ENCODE data around the gene STK26. TPM values are rescaled to one million over a fixed set of nuclear protein-coding genes. Genes with fewer than 3 reads are reported as not detected.

Gene STK26
- total and polyA plus RNA-seq, 2 experiments from 2014 or later = 65.2 to 110 TPM

DNA sequence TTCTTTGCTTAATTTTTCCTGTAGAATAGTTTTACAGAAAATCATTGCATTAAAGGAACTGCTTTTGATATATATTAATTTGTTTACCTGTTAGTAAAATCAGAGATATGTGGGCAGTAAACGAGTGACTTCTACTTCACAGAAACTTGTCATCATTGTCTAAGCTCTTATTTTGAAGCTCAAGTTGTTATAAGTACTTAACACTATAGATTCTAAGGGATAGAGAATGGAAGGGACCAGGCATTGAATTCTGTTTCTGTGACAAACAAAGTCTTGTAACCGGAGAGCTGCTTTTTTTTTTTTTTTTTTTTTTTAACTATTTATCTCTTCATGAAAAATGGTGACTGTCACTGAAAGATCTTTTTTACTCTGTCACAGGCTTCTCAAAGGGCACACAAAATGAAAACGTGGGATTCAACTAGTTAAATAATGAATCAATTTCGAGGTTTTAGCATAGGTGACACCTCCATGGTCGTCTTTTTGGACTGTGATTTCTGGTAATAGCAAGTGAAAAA lies 14.4 kb downstream of the STK26 start:
- H3K4me1 Mint-ChIP-seq = peaks cover 59% of the 10 kb centered on the region
- no peaks in the 10 kb centered on the region for H3K36me3 Mint-ChIP-seq (ENCODE audit: low read depth)
- Histone ChIP-seq H4K20me1 (replicated peaks; ENCODE audit: insufficient read depth) (peaks cover 20% of the 10 kb centered on the region), H3K27me3 (ENCODE audit: insufficient read depth) (no peaks in the 10 kb centered on the region), H3K79me2 (replicated peaks; ENCODE audit: insufficient read depth) (peaks cover 97% of the 10 kb centered on the region), H3K4me3 (no peak overlapping the region), H3K4me2 (peak overlapping the region; percentile 45), H3F3A (replicated peaks; ENCODE audit: low read depth) (no peaks in the 10 kb centered on the region), H3K4me1 (ENCODE audit: insufficient read depth) (peaks cover 62% of the 10 kb centered on the region), H3K9me2 (ENCODE audit: insufficient read depth) (no peaks in the 10 kb centered on the region), H3K27ac (ENCODE audit: low read depth) (no peak overlapping the region), H2AFZ (no peak overlapping the region), H3K36me3 (ENCODE audit: insufficient read depth) (no peaks in the 10 kb centered on the region)
- DNase-seq (ENCODE audit: low spot score) (peak; percentile 25), ATAC-seq (no peak)
- TF ChIP-seq, protein P1, sequence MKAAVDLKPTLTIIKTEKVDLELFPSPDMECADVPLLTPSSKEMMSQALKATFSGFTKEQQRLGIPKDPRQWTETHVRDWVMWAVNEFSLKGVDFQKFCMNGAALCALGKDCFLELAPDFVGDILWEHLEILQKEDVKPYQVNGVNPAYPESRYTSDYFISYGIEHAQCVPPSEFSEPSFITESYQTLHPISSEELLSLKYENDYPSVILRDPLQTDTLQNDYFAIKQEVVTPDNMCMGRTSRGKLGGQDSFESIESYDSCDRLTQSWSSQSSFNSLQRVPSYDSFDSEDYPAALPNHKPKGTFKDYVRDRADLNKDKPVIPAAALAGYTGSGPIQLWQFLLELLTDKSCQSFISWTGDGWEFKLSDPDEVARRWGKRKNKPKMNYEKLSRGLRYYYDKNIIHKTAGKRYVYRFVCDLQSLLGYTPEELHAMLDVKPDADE (IDR thresholded peaks at IDR 0.05) = no peak
- TF ChIP-seq POLR2AphosphoS5 (IDR thresholded peaks at IDR 0.05; ENCODE audit: low read depth) = no peak
- no peak for TF ChIP-seq NANOG (IDR thresholded peaks at IDR 0.05; ENCODE audit: borderline replicate concordance)
- no peak for TF ChIP-seq EZH2 (IDR thresholded peaks at IDR 0.05; ENCODE audit: low read depth, unreplicated experiment)
- TF ChIP-seq, protein P2, sequence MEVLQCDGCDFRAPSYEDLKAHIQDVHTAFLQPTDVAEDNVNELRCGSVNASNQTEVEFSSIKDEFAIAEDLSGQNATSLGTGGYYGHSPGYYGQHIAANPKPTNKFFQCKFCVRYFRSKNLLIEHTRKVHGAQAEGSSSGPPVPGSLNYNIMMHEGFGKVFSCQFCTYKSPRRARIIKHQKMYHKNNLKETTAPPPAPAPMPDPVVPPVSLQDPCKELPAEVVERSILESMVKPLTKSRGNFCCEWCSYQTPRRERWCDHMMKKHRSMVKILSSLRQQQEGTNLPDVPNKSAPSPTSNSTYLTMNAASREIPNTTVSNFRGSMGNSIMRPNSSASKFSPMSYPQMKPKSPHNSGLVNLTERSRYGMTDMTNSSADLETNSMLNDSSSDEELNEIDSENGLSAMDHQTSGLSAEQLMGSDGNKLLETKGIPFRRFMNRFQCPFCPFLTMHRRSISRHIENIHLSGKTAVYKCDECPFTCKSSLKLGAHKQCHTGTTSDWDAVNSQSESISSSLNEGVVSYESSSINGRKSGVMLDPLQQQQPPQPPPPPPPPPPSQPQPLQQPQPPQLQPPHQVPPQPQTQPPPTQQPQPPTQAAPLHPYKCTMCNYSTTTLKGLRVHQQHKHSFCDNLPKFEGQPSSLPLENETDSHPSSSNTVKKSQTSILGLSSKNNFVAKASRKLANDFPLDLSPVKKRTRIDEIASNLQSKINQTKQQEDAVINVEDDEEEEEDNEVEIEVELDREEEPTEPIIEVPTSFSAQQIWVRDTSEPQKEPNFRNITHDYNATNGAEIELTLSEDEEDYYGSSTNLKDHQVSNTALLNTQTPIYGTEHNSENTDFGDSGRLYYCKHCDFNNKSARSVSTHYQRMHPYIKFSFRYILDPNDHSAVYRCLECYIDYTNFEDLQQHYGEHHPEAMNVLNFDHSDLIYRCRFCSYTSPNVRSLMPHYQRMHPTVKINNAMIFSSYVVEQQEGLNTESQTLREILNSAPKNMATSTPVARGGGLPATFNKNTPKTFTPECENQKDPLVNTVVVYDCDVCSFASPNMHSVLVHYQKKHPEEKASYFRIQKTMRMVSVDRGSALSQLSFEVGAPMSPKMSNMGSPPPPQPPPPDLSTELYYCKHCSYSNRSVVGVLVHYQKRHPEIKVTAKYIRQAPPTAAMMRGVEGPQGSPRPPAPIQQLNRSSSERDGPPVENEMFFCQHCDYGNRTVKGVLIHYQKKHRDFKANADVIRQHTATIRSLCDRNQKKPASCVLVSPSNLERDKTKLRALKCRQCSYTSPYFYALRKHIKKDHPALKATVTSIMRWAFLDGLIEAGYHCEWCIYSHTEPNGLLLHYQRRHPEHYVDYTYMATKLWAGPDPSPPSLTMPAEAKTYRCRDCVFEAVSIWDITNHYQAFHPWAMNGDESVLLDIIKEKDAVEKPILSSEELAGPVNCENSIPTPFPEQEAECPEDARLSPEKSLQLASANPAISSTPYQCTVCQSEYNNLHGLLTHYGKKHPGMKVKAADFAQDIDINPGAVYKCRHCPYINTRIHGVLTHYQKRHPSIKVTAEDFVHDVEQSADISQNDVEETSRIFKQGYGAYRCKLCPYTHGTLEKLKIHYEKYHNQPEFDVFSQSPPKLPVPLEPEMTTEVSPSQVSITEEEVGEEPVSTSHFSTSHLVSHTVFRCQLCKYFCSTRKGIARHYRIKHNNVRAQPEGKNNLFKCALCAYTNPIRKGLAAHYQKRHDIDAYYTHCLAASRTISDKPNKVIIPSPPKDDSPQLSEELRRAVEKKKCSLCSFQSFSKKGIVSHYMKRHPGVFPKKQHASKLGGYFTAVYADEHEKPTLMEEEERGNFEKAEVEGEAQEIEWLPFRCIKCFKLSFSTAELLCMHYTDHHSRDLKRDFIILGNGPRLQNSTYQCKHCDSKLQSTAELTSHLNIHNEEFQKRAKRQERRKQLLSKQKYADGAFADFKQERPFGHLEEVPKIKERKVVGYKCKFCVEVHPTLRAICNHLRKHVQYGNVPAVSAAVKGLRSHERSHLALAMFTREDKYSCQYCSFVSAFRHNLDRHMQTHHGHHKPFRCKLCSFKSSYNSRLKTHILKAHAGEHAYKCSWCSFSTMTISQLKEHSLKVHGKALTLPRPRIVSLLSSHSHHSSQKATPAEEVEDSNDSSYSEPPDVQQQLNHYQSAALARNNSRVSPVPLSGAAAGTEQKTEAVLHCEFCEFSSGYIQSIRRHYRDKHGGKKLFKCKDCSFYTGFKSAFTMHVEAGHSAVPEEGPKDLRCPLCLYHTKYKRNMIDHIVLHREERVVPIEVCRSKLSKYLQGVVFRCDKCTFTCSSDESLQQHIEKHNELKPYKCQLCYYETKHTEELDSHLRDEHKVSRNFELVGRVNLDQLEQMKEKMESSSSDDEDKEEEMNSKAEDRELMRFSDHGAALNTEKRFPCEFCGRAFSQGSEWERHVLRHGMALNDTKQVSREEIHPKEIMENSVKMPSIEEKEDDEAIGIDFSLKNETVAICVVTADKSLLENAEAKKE (CRISPR knock-in tag; IDR thresholded peaks at IDR 0.05) = no peak
- TF ChIP-seq ZNF114 (CRISPR knock-in tag; IDR thresholded peaks at IDR 0.05) = no peak
- TF ChIP-seq EZH2phosphoT487 (IDR thresholded peaks at IDR 0.05; ENCODE audit: unreplicated experiment) = no peak
- TF ChIP-seq JUNB (IDR thresholded peaks at IDR 0.05; ENCODE audit: unreplicated experiment) = no peak
- TF ChIP-seq, protein P3, sequence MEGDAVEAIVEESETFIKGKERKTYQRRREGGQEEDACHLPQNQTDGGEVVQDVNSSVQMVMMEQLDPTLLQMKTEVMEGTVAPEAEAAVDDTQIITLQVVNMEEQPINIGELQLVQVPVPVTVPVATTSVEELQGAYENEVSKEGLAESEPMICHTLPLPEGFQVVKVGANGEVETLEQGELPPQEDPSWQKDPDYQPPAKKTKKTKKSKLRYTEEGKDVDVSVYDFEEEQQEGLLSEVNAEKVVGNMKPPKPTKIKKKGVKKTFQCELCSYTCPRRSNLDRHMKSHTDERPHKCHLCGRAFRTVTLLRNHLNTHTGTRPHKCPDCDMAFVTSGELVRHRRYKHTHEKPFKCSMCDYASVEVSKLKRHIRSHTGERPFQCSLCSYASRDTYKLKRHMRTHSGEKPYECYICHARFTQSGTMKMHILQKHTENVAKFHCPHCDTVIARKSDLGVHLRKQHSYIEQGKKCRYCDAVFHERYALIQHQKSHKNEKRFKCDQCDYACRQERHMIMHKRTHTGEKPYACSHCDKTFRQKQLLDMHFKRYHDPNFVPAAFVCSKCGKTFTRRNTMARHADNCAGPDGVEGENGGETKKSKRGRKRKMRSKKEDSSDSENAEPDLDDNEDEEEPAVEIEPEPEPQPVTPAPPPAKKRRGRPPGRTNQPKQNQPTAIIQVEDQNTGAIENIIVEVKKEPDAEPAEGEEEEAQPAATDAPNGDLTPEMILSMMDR (conservative IDR thresholded peaks at IDR 0.05; ENCODE audit: low read depth in 2 of 2) = no peak
- TF ChIP-seq CREB1 (CRISPR knock-in tag; IDR thresholded peaks at IDR 0.05; ENCODE audit: low read depth) = no peak
- no peak for TF ChIP-seq ZNF331 (CRISPR knock-in tag; IDR thresholded peaks at IDR 0.05; ENCODE audit: low read depth)
- TF ChIP-seq, protein P4, sequence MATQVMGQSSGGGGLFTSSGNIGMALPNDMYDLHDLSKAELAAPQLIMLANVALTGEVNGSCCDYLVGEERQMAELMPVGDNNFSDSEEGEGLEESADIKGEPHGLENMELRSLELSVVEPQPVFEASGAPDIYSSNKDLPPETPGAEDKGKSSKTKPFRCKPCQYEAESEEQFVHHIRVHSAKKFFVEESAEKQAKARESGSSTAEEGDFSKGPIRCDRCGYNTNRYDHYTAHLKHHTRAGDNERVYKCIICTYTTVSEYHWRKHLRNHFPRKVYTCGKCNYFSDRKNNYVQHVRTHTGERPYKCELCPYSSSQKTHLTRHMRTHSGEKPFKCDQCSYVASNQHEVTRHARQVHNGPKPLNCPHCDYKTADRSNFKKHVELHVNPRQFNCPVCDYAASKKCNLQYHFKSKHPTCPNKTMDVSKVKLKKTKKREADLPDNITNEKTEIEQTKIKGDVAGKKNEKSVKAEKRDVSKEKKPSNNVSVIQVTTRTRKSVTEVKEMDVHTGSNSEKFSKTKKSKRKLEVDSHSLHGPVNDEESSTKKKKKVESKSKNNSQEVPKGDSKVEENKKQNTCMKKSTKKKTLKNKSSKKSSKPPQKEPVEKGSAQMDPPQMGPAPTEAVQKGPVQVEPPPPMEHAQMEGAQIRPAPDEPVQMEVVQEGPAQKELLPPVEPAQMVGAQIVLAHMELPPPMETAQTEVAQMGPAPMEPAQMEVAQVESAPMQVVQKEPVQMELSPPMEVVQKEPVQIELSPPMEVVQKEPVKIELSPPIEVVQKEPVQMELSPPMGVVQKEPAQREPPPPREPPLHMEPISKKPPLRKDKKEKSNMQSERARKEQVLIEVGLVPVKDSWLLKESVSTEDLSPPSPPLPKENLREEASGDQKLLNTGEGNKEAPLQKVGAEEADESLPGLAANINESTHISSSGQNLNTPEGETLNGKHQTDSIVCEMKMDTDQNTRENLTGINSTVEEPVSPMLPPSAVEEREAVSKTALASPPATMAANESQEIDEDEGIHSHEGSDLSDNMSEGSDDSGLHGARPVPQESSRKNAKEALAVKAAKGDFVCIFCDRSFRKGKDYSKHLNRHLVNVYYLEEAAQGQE (IDR thresholded peaks at IDR 0.05; ENCODE audit: unreplicated experiment) = no peak
- TF ChIP-seq STAT1 (IDR thresholded peaks at IDR 0.05; ENCODE audit: unreplicated experiment) = no peak
- no peak overlapping the region for H3K4me3 Mint-ChIP-seq
- peak overlapping the region; percentile 85 for H3K27ac Mint-ChIP-seq
- no peaks in the 10 kb centered on the region for H3K9me3 Mint-ChIP-seq
- H3K27me3 Mint-ChIP-seq (ENCODE audit: insufficient read depth, low read depth, poor library complexity) = no peaks in the 10 kb centered on the region

All from GM23338 (cell line).